Activated T-helper 17 cell treated with anti-CD3 and anti-CD28 coated beads, Interleukin-2, amount 50 U/mL, for 72 hours (primary cell): ENCODE data around the gene COL4A2. TPM values are rescaled to one million over a fixed set of nuclear protein-coding genes. Genes with fewer than 3 reads are reported as not detected.

Experiments used
- ATAC-seq: fragments of 150-1000 bp; cut with Tn5 transposase; replicated peaks from 2 replicates; pipeline ENCODE4 v1.10.0; 2021; ENCODE audit warnings: mild to moderate bottlenecking, moderate library complexity
- H3K27ac Mint-ChIP-seq: one replicate; pipeline ENCODE4 v1.8.0; 2022; ENCODE audit warnings: mixed read lengths
- H3K27me3 Mint-ChIP-seq: one replicate; pipeline ENCODE4 v1.8.0; 2022; ENCODE audit warnings: mixed read lengths
- H3K36me3 Mint-ChIP-seq: one replicate; pipeline ENCODE4 v1.8.0; 2022; ENCODE audit warnings: low read depth, mild to moderate bottlenecking, mixed read lengths
- H3K4me1 Mint-ChIP-seq: one replicate; pipeline ENCODE4 v1.8.0; 2022; ENCODE audit warnings: mixed read lengths
- H3K4me3 Mint-ChIP-seq: one replicate; pipeline ENCODE4 v1.8.0; 2022; ENCODE audit warnings: mild to moderate bottlenecking, mixed read lengths
- H3K9me3 Mint-ChIP-seq: one replicate; pipeline ENCODE4 v1.8.0; 2022; ENCODE audit warnings: mixed read lengths
- total RNA-seq, 2 donors: library from RNA; stranded (reverse); gene quantifications; one replicate each; pipeline ENCODE4 v1.2.3, GENCODE V29; 2022

Gene COL4A2
- total RNA-seq, 2 donors from 2014 or later: 0.56 TPM; not detected in 1

DNA sequence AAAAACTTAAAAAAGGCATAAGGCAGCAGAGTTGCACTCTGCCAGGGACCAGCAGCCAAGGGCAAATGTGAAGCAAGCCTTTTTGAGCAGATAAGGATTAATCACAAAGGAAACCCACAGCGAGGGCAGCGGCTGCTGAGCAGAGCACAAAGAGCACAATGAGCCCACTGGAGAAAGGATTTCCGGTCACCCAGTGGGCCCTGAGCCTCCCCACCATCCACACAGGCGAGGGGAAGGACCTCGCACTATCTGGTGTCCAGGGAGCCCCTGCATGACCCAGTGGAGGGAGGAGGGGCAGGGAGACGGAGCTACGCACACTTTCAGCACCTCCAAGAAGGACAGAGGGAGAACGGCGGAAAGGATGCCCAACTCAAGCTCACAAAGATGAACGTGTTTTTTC lies 40.1 kb upstream of the COL4A2 start:
- Mint-ChIP-seq H3K4me3 (no peak overlapping the region), H3K4me1 (no peaks in the 10 kb centered on the region), H3K36me3 (no peaks in the 10 kb centered on the region), H3K9me3 (no peaks in the 10 kb centered on the region), H3K27ac (no peak overlapping the region), H3K27me3 (peaks cover 28% of the 10 kb centered on the region)
- no peak for ATAC-seq

GRCh38 chr13:110268061-110268460 lies 39.0 kb upstream of the COL4A2 start:
- Mint-ChIP-seq H3K27ac (no peak overlapping the region), H3K36me3 (no peaks in the 10 kb centered on the region), H3K27me3 (peaks cover 20% of the 10 kb centered on the region), H3K4me1 (no peaks in the 10 kb centered on the region), H3K4me3 (no peak overlapping the region), H3K9me3 (no peaks in the 10 kb centered on the region)
- ATAC-seq: no peak

- Mint-ChIP-seq H3K9me3 (no peaks in the 10 kb centered on the region), H3K27me3 (peaks cover 19% of the 10 kb centered on the region), H3K4me3 (no peak overlapping the region), H3K4me1 (no peaks in the 10 kb centered on the region), H3K36me3 (no peaks in the 10 kb centered on the region), H3K27ac (no peak overlapping the region)
- no peak for ATAC-seq
Observed at GRCh38 chr13:110268576-110269185, 38.4 kb upstream of the COL4A2 start.

DNA sequence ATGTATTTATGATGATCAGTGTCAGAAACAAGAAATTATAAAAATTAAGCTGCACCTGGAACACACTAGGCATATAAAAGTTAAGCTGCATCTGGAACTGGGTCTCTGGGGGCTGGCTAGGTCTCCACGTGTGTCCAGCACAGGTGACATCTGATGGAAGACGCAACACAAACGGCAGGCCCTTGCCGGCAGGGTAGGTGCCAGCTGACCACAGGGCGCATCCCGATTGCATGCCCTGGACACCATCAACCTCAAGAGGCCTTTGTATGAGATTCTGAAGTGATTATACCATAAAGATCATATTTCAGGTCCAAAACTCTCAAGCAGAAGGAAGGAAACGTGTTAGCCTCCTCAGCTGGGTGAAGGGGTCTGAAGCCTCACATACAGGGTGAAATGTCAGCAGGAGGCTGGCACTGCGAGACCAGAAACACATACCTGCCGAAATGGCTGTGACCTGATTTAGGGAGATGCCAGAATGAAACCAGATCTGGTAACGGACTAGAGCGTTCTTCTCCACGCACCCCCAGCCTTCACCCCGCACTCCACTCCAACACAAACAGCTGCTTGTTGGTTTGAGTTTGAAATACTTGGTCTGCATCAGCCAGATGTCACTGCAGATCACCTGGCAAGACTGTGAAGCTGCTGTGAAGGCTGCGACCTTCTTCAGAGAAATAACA lies 37.4 kb upstream of the COL4A2 start:
- Mint-ChIP-seq H3K4me3 (no peak overlapping the region), H3K27ac (no peak overlapping the region), H3K36me3 (no peaks in the 10 kb centered on the region), H3K4me1 (no peaks in the 10 kb centered on the region), H3K9me3 (no peaks in the 10 kb centered on the region), H3K27me3 (peaks cover 21% of the 10 kb centered on the region)
- ATAC-seq: no peak

- H3K4me3 Mint-ChIP-seq: no peak overlapping the region
- no peaks in the 10 kb centered on the region for H3K4me1 Mint-ChIP-seq
- ATAC-seq: no peak
- H3K9me3 Mint-ChIP-seq: no peaks in the 10 kb centered on the region
- peaks cover 21% of the 10 kb centered on the region for H3K27me3 Mint-ChIP-seq
- H3K36me3 Mint-ChIP-seq: no peaks in the 10 kb centered on the region
- H3K27ac Mint-ChIP-seq: no peak overlapping the region
Observed at GRCh38 chr13:110270507-110270906, 36.6 kb upstream of the COL4A2 start.

DNA sequence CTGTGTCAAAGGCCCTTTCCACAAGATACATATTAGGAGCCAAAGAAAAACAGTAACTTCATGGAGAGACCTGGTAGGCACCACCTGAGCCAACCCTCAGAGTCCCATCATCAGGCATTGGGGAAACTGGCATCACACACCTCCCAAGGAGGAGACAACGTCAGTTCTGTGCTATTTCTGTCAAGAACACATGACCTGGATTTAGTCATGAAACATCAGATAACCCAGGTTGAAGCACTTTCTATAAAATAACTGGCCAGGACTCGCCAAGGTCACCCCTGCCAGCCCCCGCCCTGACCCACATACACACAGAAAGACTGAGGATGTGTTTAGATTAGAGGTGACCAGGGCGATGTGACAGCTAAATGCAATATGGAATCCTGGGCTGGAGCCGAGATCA lies 35.8 kb upstream of the COL4A2 start:
- Mint-ChIP-seq H3K27ac (no peak overlapping the region), H3K9me3 (no peaks in the 10 kb centered on the region), H3K4me3 (no peak overlapping the region), H3K4me1 (no peaks in the 10 kb centered on the region), H3K27me3 (peaks cover 21% of the 10 kb centered on the region), H3K36me3 (no peaks in the 10 kb centered on the region)
- no peak for ATAC-seq

GRCh38 chr13:110272227-110272626 lies 34.9 kb upstream of the COL4A2 start:
- peak; percentile 34 for ATAC-seq
- Mint-ChIP-seq H3K4me3 (no peak overlapping the region), H3K36me3 (no peaks in the 10 kb centered on the region), H3K27me3 (peaks cover 17% of the 10 kb centered on the region), H3K27ac (no peak overlapping the region), H3K4me1 (no peaks in the 10 kb centered on the region), H3K9me3 (no peaks in the 10 kb centered on the region)

- Mint-ChIP-seq H3K4me1 (no peaks in the 10 kb centered on the region), H3K9me3 (no peaks in the 10 kb centered on the region), H3K27ac (no peak overlapping the region), H3K4me3 (no peak overlapping the region), H3K36me3 (no peaks in the 10 kb centered on the region), H3K27me3 (peaks cover 20% of the 10 kb centered on the region)
- no peak for ATAC-seq
Observed at GRCh38 chr13:110272651-110273050, 34.4 kb upstream of the COL4A2 start.

- no peaks in the 10 kb centered on the region for H3K9me3 Mint-ChIP-seq
- no peaks in the 10 kb centered on the region for H3K4me1 Mint-ChIP-seq
- ATAC-seq: no peak
- H3K4me3 Mint-ChIP-seq: no peak overlapping the region
- H3K27ac Mint-ChIP-seq: no peak overlapping the region
- peaks cover 21% of the 10 kb centered on the region for H3K27me3 Mint-ChIP-seq
- H3K36me3 Mint-ChIP-seq: no peaks in the 10 kb centered on the region
Observed at GRCh38 chr13:110273254-110273653, 33.8 kb upstream of the COL4A2 start.

DNA sequence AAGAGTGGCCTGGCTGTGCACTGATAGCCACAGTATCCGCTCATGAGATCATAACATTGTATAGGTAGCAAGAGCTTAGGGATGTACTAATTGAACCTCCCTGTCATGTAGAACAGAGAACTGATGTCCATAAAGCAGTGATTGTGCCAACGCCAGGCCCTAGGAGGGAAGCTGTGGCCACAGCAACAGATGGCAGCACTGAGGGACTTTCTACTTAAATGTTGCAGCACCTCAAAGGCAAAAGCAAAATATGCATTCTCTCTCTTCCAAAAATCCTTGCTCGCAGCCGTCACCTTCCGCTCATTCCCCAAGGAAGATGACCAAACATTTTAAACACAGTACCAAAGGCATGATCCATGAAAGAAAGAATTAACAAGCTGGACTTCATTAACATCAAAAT lies 32.4 kb upstream of the COL4A2 start:
- no peak overlapping the region for H3K27ac Mint-ChIP-seq
- H3K36me3 Mint-ChIP-seq: no peaks in the 10 kb centered on the region
- H3K9me3 Mint-ChIP-seq: no peaks in the 10 kb centered on the region
- no peaks in the 10 kb centered on the region for H3K4me1 Mint-ChIP-seq
- peaks cover 29% of the 10 kb centered on the region for H3K27me3 Mint-ChIP-seq
- no peak overlapping the region for H3K4me3 Mint-ChIP-seq
- ATAC-seq: no peak

GRCh38 chr13:110275931-110276552 lies 31.0 kb upstream of the COL4A2 start:
- no peaks in the 10 kb centered on the region for H3K9me3 Mint-ChIP-seq
- H3K36me3 Mint-ChIP-seq: no peaks in the 10 kb centered on the region
- H3K27me3 Mint-ChIP-seq: peaks cover 24% of the 10 kb centered on the region
- H3K27ac Mint-ChIP-seq: no peak overlapping the region
- no peak overlapping the region for H3K4me3 Mint-ChIP-seq
- no peak for ATAC-seq
- H3K4me1 Mint-ChIP-seq: no peaks in the 10 kb centered on the region

- no peak overlapping the region for H3K4me3 Mint-ChIP-seq
- H3K27me3 Mint-ChIP-seq: peaks cover 23% of the 10 kb centered on the region
- no peak for ATAC-seq
- no peak overlapping the region for H3K27ac Mint-ChIP-seq
- no peaks in the 10 kb centered on the region for H3K36me3 Mint-ChIP-seq
- H3K4me1 Mint-ChIP-seq: no peaks in the 10 kb centered on the region
- H3K9me3 Mint-ChIP-seq: no peaks in the 10 kb centered on the region
Observed at GRCh38 chr13:110276553-110276950, 30.5 kb upstream of the COL4A2 start.

GRCh38 chr13:110277357-110277975 lies 29.6 kb upstream of the COL4A2 start:
- no peak for ATAC-seq
- no peaks in the 10 kb centered on the region for H3K36me3 Mint-ChIP-seq
- H3K27ac Mint-ChIP-seq: peak overlapping the region; percentile 17
- H3K4me1 Mint-ChIP-seq: no peaks in the 10 kb centered on the region
- peaks cover 31% of the 10 kb centered on the region for H3K27me3 Mint-ChIP-seq
- H3K4me3 Mint-ChIP-seq: no peak overlapping the region
- no peaks in the 10 kb centered on the region for H3K9me3 Mint-ChIP-seq

DNA sequence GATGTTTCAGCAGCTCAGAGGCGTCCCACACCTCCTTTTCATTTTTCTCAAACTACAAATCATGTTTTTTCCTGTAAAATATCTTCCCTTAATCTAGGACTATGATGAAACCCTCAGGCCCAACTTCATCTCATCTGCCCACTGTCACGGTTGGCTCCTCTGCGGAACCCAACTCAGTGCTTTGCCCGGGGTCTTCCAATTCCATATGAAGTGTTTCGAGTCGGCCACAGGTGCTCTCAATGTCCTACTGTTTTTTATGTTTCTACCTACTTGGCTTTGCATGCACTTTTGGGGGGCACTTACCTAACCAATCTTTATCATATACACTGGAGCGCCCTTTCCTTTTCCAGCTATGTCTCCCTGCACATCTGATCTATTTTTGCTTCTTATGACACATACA lies 28.2 kb upstream of the COL4A2 start:
- Mint-ChIP-seq H3K4me1 (no peaks in the 10 kb centered on the region), H3K4me3 (no peak overlapping the region), H3K27ac (no peak overlapping the region), H3K27me3 (peaks cover 37% of the 10 kb centered on the region), H3K36me3 (no peaks in the 10 kb centered on the region), H3K9me3 (no peaks in the 10 kb centered on the region)
- no peak for ATAC-seq

GRCh38 chr13:110279684-110280083 lies 27.4 kb upstream of the COL4A2 start:
- Mint-ChIP-seq H3K4me1 (no peaks in the 10 kb centered on the region), H3K9me3 (no peaks in the 10 kb centered on the region), H3K36me3 (no peaks in the 10 kb centered on the region), H3K27me3 (peaks cover 38% of the 10 kb centered on the region), H3K4me3 (no peak overlapping the region), H3K27ac (no peak overlapping the region)
- no peak for ATAC-seq
